Measurements from ENCODE around the gene SLC49A3. TPM values are rescaled to one million over a fixed set of nuclear protein-coding genes. Genes with fewer than 3 reads are reported as not detected.

SLC49A3 gene
- total and polyA plus RNA-seq, 8 donors, result 2.7 to 18.8 (median 10.4) TPM

- Histone ChIP-seq H3K9me3 (no peaks in the 10 kb centered on the region), H3K4me3 (peak overlapping the region in 1 of 4 donors; percentile 78), H3K27ac (no peak overlapping the region), H3K4me1 (peaks cover 7 to 21% (median 18%) of the 10 kb centered on the region in 4 donors), H3K27me3 (peaks cover 0 to 25% (median 8%) of the 10 kb centered on the region in 3 donors), H3K36me3 (no peaks in the 10 kb centered on the region)
- peak in 1 of 2 donors; percentile 5 for DNase-seq
- intact Hi-C loops (cut with DNase I; ENCODE audit: low total_unique reads), result no loop called here
- 93 to 98% (median 94%) methylated on average over 14 to 24 of the region's 24 CpGs for WGBS, 5 donors
- TF ChIP-seq EP300 (IDR thresholded peaks at IDR 0.05) (no peak), POLR2A (IDR thresholded peaks at IDR 0.05) (no peak), POLR2AphosphoS5 (IDR thresholded peaks at IDR 0.05) (no peak), CTCF (IDR thresholded peaks at IDR 0.05) (no peak)
These were observed 24.2 kb downstream of the SLC49A3 start for GRCh38 chr4:664713-665231.

GRCh38 chr4:663438-664428 lies 25.2 kb downstream of the SLC49A3 start:
- Histone ChIP-seq H3K27ac (peak overlapping the region in 4 of 5 donors; percentile 40 to 67 (median 52)), H3K9me3 (no peaks in the 10 kb centered on the region), H3K36me3 (no peaks in the 10 kb centered on the region), H3K27me3 (peaks cover 0 to 25% (median 8%) of the 10 kb centered on the region in 3 donors), H3K4me1 (peaks cover 7 to 21% (median 18%) of the 10 kb centered on the region in 4 donors), H3K4me3 (peak overlapping the region; percentile 62 to 78 (median 68))
- intact Hi-C loops (cut with DNase I; ENCODE audit: low total_unique reads), result no loop called here
- peak; percentile 53 to 93 for DNase-seq
- TF ChIP-seq POLR2AphosphoS5 (IDR thresholded peaks at IDR 0.05) (peak in 1 of 3 donors; percentile 36), EP300 (IDR thresholded peaks at IDR 0.05) (no peak)
- WGBS, 5 donors, result 2 to 8% (median 3%) methylated on average over 22 to 80 of the region's 80 CpGs

- no peak for DNase-seq
- TF ChIP-seq POLR2A (IDR thresholded peaks at IDR 0.05), result no peak
- no peak for TF ChIP-seq POLR2AphosphoS5 (IDR thresholded peaks at IDR 0.05)
- TF ChIP-seq CTCF (IDR thresholded peaks at IDR 0.05), result no peak
- no peak for TF ChIP-seq EP300 (IDR thresholded peaks at IDR 0.05)
- intact Hi-C loops (cut with DNase I; ENCODE audit: low total_unique reads), result no loop called here
These were observed 25.9 kb downstream of the SLC49A3 start for GRCh38 chr4:663046-663437.

GRCh38 chr4:661881-662761 lies 26.8 kb downstream of the SLC49A3 start:
- intact Hi-C loops (cut with DNase I; ENCODE audit: low total_unique reads), result no loop called here
- TF ChIP-seq CTCF (IDR thresholded peaks at IDR 0.05) (no peak), EP300 (IDR thresholded peaks at IDR 0.05) (no peak), POLR2A (IDR thresholded peaks at IDR 0.05) (no peak), POLR2AphosphoS5 (IDR thresholded peaks at IDR 0.05) (no peak)

More at GRCh38 chr4:663046-663437, 25.9 kb downstream of the SLC49A3 start:
- Histone ChIP-seq H3K9me3 (no peaks in the 10 kb centered on the region), H3K36me3 (no peaks in the 10 kb centered on the region), H3K4me3 (peak overlapping the region; percentile 62 to 78 (median 68)), H3K27me3 (peaks cover 0 to 25% (median 8%) of the 10 kb centered on the region in 3 donors), H3K4me1 (peaks cover 7 to 21% (median 18%) of the 10 kb centered on the region in 4 donors), H3K27ac (peak overlapping the region in 1 of 5 donors; percentile 67)
- WGBS, 5 donors, result 24 to 43% (median 33%) methylated on average over 10 to 20 of the region's 20 CpGs

More at GRCh38 chr4:661881-662761, 26.8 kb downstream of the SLC49A3 start:
- no peaks in the 10 kb centered on the region for H3K36me3 ChIP-seq
- peaks cover 0 to 30% (median 8%) of the 10 kb centered on the region in 3 donors for H3K27me3 ChIP-seq
- peak in 1 of 2 donors; percentile 5 for DNase-seq
- no peak overlapping the region for H3K4me3 ChIP-seq
- peaks cover 7 to 21% (median 18%) of the 10 kb centered on the region in 4 donors for H3K4me1 ChIP-seq
- no peaks in the 10 kb centered on the region for H3K9me3 ChIP-seq
- WGBS, 5 donors, result 96 to 99% (median 97%) methylated on average over 33 to 42 of the region's 42 CpGs
- no peak overlapping the region for H3K27ac ChIP-seq

Data from stomach (tissue), 9 donors.